ENCODE measurements around the gene PHF23.

PHF23 gene

DNA sequence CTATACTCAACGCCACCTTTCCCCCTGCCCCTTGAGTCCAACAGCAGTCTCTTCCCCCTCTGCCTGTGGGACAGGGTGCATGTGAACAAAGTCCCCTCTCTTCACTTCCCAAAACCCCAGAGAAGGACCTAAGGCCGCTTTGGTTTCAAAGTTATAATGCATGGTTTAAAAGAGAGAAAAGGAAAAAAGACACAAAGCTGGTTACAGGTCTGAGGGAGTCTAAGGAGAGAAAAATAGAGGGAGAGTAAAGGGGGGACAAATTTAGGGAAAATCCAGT is 4.1 kb upstream of the PHF23 start:
- Histone ChIP-seq H3K27ac (replicated peaks) (peak overlapping the region; percentile 96), H3K27me3 (ENCODE audit: insufficient read depth, poor library complexity, severe bottlenecking) (no peaks in the 10 kb centered on the region), H3K4me3 (replicated peaks; ENCODE audit: insufficient read depth, low read length) (peak overlapping the region; percentile 71; the same call in 1 of the 2 replicates)
- TF ChIP-seq GABPA (IDR thresholded peaks at IDR 0.05; ENCODE audit: low read depth): no peak
- no peak for TF ChIP-seq SPI1 (IDR thresholded peaks at IDR 0.05; ENCODE audit: borderline replicate concordance, low read depth)
- TF ChIP-seq, protein P1, sequence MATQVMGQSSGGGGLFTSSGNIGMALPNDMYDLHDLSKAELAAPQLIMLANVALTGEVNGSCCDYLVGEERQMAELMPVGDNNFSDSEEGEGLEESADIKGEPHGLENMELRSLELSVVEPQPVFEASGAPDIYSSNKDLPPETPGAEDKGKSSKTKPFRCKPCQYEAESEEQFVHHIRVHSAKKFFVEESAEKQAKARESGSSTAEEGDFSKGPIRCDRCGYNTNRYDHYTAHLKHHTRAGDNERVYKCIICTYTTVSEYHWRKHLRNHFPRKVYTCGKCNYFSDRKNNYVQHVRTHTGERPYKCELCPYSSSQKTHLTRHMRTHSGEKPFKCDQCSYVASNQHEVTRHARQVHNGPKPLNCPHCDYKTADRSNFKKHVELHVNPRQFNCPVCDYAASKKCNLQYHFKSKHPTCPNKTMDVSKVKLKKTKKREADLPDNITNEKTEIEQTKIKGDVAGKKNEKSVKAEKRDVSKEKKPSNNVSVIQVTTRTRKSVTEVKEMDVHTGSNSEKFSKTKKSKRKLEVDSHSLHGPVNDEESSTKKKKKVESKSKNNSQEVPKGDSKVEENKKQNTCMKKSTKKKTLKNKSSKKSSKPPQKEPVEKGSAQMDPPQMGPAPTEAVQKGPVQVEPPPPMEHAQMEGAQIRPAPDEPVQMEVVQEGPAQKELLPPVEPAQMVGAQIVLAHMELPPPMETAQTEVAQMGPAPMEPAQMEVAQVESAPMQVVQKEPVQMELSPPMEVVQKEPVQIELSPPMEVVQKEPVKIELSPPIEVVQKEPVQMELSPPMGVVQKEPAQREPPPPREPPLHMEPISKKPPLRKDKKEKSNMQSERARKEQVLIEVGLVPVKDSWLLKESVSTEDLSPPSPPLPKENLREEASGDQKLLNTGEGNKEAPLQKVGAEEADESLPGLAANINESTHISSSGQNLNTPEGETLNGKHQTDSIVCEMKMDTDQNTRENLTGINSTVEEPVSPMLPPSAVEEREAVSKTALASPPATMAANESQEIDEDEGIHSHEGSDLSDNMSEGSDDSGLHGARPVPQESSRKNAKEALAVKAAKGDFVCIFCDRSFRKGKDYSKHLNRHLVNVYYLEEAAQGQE (IDR thresholded peaks at IDR 0.05; ENCODE audit: insufficient replicate concordance, low read depth): no peak
- TF ChIP-seq, protein P2, sequence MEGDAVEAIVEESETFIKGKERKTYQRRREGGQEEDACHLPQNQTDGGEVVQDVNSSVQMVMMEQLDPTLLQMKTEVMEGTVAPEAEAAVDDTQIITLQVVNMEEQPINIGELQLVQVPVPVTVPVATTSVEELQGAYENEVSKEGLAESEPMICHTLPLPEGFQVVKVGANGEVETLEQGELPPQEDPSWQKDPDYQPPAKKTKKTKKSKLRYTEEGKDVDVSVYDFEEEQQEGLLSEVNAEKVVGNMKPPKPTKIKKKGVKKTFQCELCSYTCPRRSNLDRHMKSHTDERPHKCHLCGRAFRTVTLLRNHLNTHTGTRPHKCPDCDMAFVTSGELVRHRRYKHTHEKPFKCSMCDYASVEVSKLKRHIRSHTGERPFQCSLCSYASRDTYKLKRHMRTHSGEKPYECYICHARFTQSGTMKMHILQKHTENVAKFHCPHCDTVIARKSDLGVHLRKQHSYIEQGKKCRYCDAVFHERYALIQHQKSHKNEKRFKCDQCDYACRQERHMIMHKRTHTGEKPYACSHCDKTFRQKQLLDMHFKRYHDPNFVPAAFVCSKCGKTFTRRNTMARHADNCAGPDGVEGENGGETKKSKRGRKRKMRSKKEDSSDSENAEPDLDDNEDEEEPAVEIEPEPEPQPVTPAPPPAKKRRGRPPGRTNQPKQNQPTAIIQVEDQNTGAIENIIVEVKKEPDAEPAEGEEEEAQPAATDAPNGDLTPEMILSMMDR (IDR thresholded peaks at IDR 0.05; ENCODE audit: insufficient read depth, low read length): no peak
- no peak for TF ChIP-seq POLR2AphosphoS5 (IDR thresholded peaks at IDR 0.05; ENCODE audit: low read depth)
- DNase-seq (ENCODE audit: low read depth in 1 of 2, low spot score in 1 of 2): no peak

DNA sequence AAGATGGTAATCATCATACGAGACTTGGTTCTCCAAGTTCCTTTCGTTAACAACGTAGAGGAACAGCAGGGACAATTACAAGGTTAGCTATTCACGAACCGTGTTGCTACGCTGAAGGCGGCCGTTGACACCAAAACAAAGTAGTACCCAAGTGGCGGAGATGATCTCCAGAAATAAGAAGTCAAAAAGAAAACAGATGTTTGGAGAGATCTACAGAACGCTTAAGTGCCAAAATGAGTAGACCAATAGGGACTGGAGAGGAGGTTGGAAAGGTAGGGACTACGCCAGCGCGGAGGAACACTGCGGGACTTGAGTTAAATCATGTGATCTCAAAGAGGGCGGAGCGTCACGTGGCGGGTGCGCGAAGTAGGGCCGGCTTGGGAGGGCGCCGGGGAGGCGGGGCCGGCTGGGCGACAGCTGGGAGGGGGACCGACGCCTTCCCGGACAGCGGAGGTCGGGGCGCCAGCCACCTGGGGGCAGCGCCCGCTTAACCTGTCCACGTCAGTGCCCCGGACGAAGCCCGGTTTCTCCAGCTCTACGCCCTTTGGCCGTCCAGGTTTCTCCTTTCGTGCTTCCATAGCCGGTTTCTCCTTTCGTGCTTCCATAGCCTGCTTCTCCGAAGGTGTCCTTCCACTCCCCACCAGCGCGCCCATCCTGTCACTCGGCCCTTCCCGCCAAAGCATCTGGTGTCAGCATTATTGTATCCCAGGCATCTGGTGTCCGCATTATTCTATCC is 3.6 kb upstream of the PHF23 start:
- Histone ChIP-seq H3K4me3 (replicated peaks; ENCODE audit: insufficient read depth, low read length) (peak overlapping the region; percentile 71), H3K27me3 (ENCODE audit: insufficient read depth, poor library complexity, severe bottlenecking) (no peaks in the 10 kb centered on the region), H3K27ac (replicated peaks) (peak overlapping the region; percentile 96)
- peak; percentile 70 to 85 for DNase-seq (ENCODE audit: low read depth in 1 of 2, low spot score in 1 of 2)
- TF ChIP-seq POLR2AphosphoS5 (IDR thresholded peaks at IDR 0.05; ENCODE audit: low read depth): peak; percentile 92
- TF ChIP-seq, protein P2 (IDR thresholded peaks at IDR 0.05; ENCODE audit: insufficient read depth, low read length): no peak

DNA sequence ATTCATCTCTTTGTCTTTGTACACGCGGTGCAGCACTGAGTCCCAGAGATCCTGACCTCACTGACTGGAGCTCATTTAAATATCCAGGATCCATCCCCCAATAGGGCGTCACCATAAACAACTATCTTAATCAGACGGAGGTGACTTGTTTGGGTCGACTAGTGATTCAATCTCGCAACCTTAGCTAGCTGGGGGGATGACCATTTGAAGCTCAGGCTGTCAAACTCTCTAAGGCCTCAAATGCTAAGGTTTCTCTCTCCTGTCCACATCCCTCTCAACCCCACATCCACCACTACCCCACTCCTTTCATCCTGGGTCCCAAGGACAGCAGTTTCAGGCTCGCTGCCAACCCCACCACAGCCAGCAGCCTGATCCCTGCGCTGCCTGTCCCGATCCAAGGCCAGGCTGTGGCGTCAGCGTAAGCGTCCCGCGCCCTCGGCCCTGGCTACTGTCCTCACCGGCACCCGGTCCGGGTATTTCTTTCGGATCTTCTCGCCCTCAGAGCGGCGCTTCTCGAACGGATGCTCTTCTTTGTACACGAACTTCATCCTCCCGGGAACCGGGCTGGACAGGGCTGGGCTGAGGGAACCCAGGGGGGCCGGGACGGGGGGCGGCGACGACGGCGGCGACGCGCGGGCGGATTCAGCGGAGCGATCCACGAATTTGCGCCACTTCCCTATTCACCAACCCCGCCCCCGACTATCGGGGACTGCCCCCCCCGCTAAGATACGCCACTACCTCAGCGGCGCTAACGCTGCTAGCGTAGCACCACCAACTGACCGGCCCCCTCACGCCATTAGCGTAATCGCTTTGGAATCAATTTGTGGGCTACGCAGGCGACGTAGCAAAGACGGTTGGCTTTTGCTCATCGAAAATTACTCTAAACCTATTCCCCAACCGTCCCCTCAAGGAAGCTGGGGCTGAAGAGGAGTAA is 2.8 kb upstream of the PHF23 start, which contains the start of gene GABARAP:
Gene GABARAP (minus strand): TSS at position 667 of the 934 bp plus-strand sequence. CDS start 119 bp downstream, at position 548.
- DNase-seq (ENCODE audit: low read depth in 1 of 2, low spot score in 1 of 2): peak; percentile 68 to 83

More for the DNA sequence above, 2.8 kb upstream of the PHF23 start, which contains the start of gene GABARAP:
- peak within 1 kb of the TSS; percentile 96 for H3K27ac ChIP-seq (replicated peaks)
- H3K27me3 ChIP-seq (ENCODE audit: insufficient read depth, poor library complexity, severe bottlenecking): no peaks in the 10 kb centered on the region
- TF ChIP-seq POLR2AphosphoS5 (IDR thresholded peaks at IDR 0.05; ENCODE audit: low read depth): no peak
- TF ChIP-seq, protein P2 (IDR thresholded peaks at IDR 0.05; ENCODE audit: insufficient read depth, low read length): no peak
- TF ChIP-seq, protein P1 (IDR thresholded peaks at IDR 0.05; ENCODE audit: insufficient replicate concordance, low read depth): no peak
- TF ChIP-seq GABPA (IDR thresholded peaks at IDR 0.05; ENCODE audit: low read depth): no peak
- peak; percentile 75 for TF ChIP-seq SPI1 (IDR thresholded peaks at IDR 0.05; ENCODE audit: borderline replicate concordance, low read depth)
- H3K4me3 ChIP-seq (replicated peaks; ENCODE audit: insufficient read depth, low read length): peak within 1 kb of the TSS; percentile 71
